KMS-11 (cell line): ENCODE data around the gene TTC28.

ENCODE experiments used
- H2AFZ ChIP-seq: fragments of 200-600 bp; sonication (generic); 2 replicates; pipeline ENCODE4 v1.6.1; 2016; ENCODE audit warnings: antibody characterized with exemption, mixed run types, low read depth
- H3K27ac ChIP-seq: fragments of 200-600 bp; sonication (generic); 2 replicates; pipeline ENCODE4 v1.6.1; 2016; ENCODE audit warnings: mild to moderate bottlenecking, mixed run types
- H3K27me3 ChIP-seq: fragments of 200-600 bp; sonication (generic); 2 replicates; pipeline ENCODE4 v1.6.1; 2017; ENCODE audit warnings: mild to moderate bottlenecking, low read depth, mixed run types, moderate library complexity; ENCODE audit not compliant: insufficient read depth
- H3K36me3 ChIP-seq: fragments of 200-600 bp; sonication (generic); 2 replicates; pipeline ENCODE4 v1.6.1; 2017; ENCODE audit warnings: mild to moderate bottlenecking, mixed run types; ENCODE audit not compliant: insufficient read depth
- H3K4me1 ChIP-seq: fragments of 200-600 bp; sonication (generic); 2 replicates; pipeline ENCODE4 v1.6.1; 2016; ENCODE audit warnings: mild to moderate bottlenecking, low read depth, mixed run types; ENCODE audit not compliant: poor library complexity, severe bottlenecking
- H3K4me2 ChIP-seq: fragments of 200-600 bp; sonication (generic); 2 replicates; pipeline ENCODE4 v1.7.0; 2016; ENCODE audit warnings: mild to moderate bottlenecking, mixed run types
- H3K4me3 ChIP-seq: fragments of 200-600 bp; sonication (generic); IDR thresholded peaks from 2 replicates; pipeline ENCODE4 v1.6.1; 2017; ENCODE audit warnings: low read depth, low read length, mixed read lengths; ENCODE audit not compliant: insufficient read depth
- H3K79me2 ChIP-seq: fragments of 200-600 bp; sonication (generic); 2 replicates; pipeline ENCODE4 v1.6.1; 2016; ENCODE audit warnings: low read depth, mixed run types; ENCODE audit not compliant: insufficient read depth
- H3K9ac ChIP-seq: fragments of 200-600 bp; sonication (generic); 2 replicates; pipeline ENCODE4 v1.6.1; 2016; ENCODE audit warnings: mild to moderate bottlenecking, mixed run types
- H4K20me1 ChIP-seq: fragments of 200-600 bp; sonication (generic); 2 replicates; pipeline ENCODE4 v1.6.1; 2016; ENCODE audit warnings: mild to moderate bottlenecking, mixed run types; ENCODE audit not compliant: insufficient read depth
- CTCF ChIP-seq: fragments of 200-600 bp; sonication (generic); conservative IDR thresholded peaks from 2 replicates; pipeline ENCODE4 v1.6.1; 2017; ENCODE audit warnings: low read depth, mild to moderate bottlenecking, antibody characterized with exemption, low read length, moderate library complexity, mixed read lengths

The TTC28 gene

DNA sequence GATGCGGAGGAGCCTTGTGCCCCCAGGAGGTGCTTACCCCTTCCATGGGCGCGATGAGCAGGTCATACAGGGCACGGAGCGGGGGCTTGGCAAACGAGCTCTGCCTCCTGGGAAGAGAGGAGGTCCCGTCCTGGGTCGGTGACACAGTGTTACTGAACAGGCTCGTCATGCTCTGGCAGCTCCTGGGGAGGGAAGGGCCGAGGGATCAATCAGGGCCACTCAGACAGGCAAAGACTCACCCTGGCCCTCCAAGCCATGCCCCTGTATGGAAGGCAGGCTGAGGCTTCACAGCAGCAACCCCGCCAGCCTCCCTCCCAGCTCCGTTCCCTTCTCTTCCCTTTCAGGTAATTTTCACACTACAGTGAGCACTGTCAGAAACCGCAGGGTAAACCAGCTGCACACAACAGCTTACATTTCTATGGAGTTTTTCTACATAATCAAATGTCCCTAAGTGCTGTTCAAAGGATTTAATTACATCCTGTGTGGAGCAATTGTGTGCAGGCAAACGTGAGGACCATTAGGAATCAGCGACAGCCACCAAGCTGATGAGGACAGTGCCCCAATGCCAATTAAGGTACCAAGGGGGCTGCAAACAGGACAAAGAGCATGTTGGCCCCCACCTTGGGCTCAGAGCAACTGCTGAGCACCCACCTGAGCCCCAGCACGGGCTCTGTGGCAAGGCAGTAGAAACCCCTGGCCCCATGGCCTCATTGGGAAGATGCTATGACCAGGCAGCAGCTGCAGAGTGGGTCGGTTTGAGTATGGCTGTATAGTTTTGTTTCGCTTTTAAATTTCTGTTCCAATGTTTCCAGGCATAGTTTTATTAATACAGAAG lies 665.2 kb downstream of the TTC28 start:
- no peaks in the 10 kb centered on the region for H4K20me1 ChIP-seq
- H3K4me3 ChIP-seq = no peak overlapping the region
- H3K36me3 ChIP-seq = no peaks in the 10 kb centered on the region
- H3K4me1 ChIP-seq = peaks cover 12% of the 10 kb centered on the region
- H3K79me2 ChIP-seq = no peaks in the 10 kb centered on the region
- no peak overlapping the region for H3K9ac ChIP-seq
- no peak overlapping the region for H2AFZ ChIP-seq
- no peak overlapping the region for H3K27ac ChIP-seq
- H3K4me2 ChIP-seq = no peak overlapping the region
- H3K27me3 ChIP-seq = no peaks in the 10 kb centered on the region
- no peak for TF ChIP-seq CTCF

- TF ChIP-seq CTCF = no peak
- Histone ChIP-seq H3K4me1 (peaks cover 4% of the 10 kb centered on the region), H3K4me2 (no peak overlapping the region), H3K4me3 (no peak overlapping the region), H3K9ac (no peak overlapping the region), H2AFZ (no peak overlapping the region), H4K20me1 (no peaks in the 10 kb centered on the region), H3K36me3 (no peaks in the 10 kb centered on the region), H3K27ac (no peak overlapping the region), H3K79me2 (no peaks in the 10 kb centered on the region), H3K27me3 (no peaks in the 10 kb centered on the region)
These were observed 666.0 kb downstream of the TTC28 start for GRCh38 chr22:28013611-28014010.

GRCh38 chr22:28012832-28013460 lies 666.7 kb downstream of the TTC28 start:
- Histone ChIP-seq H4K20me1 (no peaks in the 10 kb centered on the region), H3K27ac (no peak overlapping the region), H3K36me3 (no peaks in the 10 kb centered on the region), H3K27me3 (no peaks in the 10 kb centered on the region), H3K4me1 (no peaks in the 10 kb centered on the region), H3K4me2 (no peak overlapping the region), H3K4me3 (no peak overlapping the region), H3K79me2 (no peaks in the 10 kb centered on the region), H2AFZ (no peak overlapping the region), H3K9ac (no peak overlapping the region)
- no peak for TF ChIP-seq CTCF

GRCh38 chr22:28009272-28009827 lies 670.3 kb downstream of the TTC28 start:
- no peaks in the 10 kb centered on the region for H3K4me1 ChIP-seq
- no peak overlapping the region for H3K4me3 ChIP-seq
- no peaks in the 10 kb centered on the region for H3K36me3 ChIP-seq
- H4K20me1 ChIP-seq = no peaks in the 10 kb centered on the region
- H3K27ac ChIP-seq = no peak overlapping the region
- peak; percentile 92 for TF ChIP-seq CTCF
- H3K4me2 ChIP-seq = no peak overlapping the region
- no peak overlapping the region for H2AFZ ChIP-seq
- H3K79me2 ChIP-seq = no peaks in the 10 kb centered on the region
- no peak overlapping the region for H3K9ac ChIP-seq
- no peaks in the 10 kb centered on the region for H3K27me3 ChIP-seq
